GM15510 (cell line): ENCODE measurements around the gene MYOM1.

Experiments used
- POLR2A ChIP-seq: IDR thresholded peaks from 3 replicates; pipeline ENCODE4 v1.6.1; 2011; ENCODE audit warnings: borderline replicate concordance; ENCODE audit not compliant: insufficient read length; ENCODE audit errors: extremely low read depth

Gene MYOM1

GRCh38 chr18:3062798-3063680, 156.7 kb downstream of the MYOM1 start:
- no peak for TF ChIP-seq POLR2A

GRCh38 chr18:3061581-3062312, 158.0 kb downstream of the MYOM1 start:
- no peak for TF ChIP-seq POLR2A

- TF ChIP-seq POLR2A, result no peak
Measured at GRCh38 chr18:3060667-3061580, 158.8 kb downstream of the MYOM1 start.

GRCh38 chr18:3059272-3059671, 160.5 kb downstream of the MYOM1 start:
- no peak for TF ChIP-seq POLR2A

GRCh38 chr18:3058328-3059191, 161.2 kb downstream of the MYOM1 start:
- no peak for TF ChIP-seq POLR2A

GRCh38 chr18:3057526-3057925, 162.2 kb downstream of the MYOM1 start:
- TF ChIP-seq POLR2A, result no peak

- no peak for TF ChIP-seq POLR2A
Measured at GRCh38 chr18:3056311-3056710, 163.5 kb downstream of the MYOM1 start.

GRCh38 chr18:3055816-3056215, 164.0 kb downstream of the MYOM1 start:
- no peak for TF ChIP-seq POLR2A

- TF ChIP-seq POLR2A, result no peak
Measured at GRCh38 chr18:3055186-3055728, 164.5 kb downstream of the MYOM1 start.

GRCh38 chr18:3054780-3055179, 165.0 kb downstream of the MYOM1 start:
- no peak for TF ChIP-seq POLR2A

GRCh38 chr18:3054214-3054613, 165.6 kb downstream of the MYOM1 start:
- no peak for TF ChIP-seq POLR2A

GRCh38 chr18:3053081-3053480, 166.7 kb downstream of the MYOM1 start:
- TF ChIP-seq POLR2A, result no peak

GRCh38 chr18:3052411-3052758, 167.4 kb downstream of the MYOM1 start:
- no peak for TF ChIP-seq POLR2A

GRCh38 chr18:3051718-3052410, 167.9 kb downstream of the MYOM1 start:
- no peak for TF ChIP-seq POLR2A

- TF ChIP-seq POLR2A, result no peak
Measured at GRCh38 chr18:3048820-3049349, 170.9 kb downstream of the MYOM1 start.
